ENCODE data around the gene SLC1A5. TPM values are rescaled to one million over a fixed set of nuclear protein-coding genes. Genes with fewer than 3 reads are reported as not detected.

SLC1A5 gene
- total and polyA plus RNA-seq, 2 donors (not counting 1 experiment from before 2014, with no cell fraction given), result 107 to 281 TPM

- Histone ChIP-seq H3K4me1 (ENCODE audit: control insufficient read depth, extremely low read depth, insufficient read depth, low read length) (peaks cover 12% of the 10 kb centered on the region), H3K4me2 (ENCODE audit: extremely low read depth, insufficient read depth, low read length) (no peak overlapping the region), H2AFZ (ENCODE audit: low read length) (no peak overlapping the region), H3K79me2 (ENCODE audit: control insufficient read depth, insufficient read depth, low read length) (peaks cover 28% of the 10 kb centered on the region), H4K20me1 (ENCODE audit: control insufficient read depth, extremely low read depth, insufficient read depth, low read length) (no peaks in the 10 kb centered on the region), H3K27me3 (ENCODE audit: control insufficient read depth, insufficient read depth, low read length) (no peaks in the 10 kb centered on the region), H3K4me3 (replicated peaks in 1 of 4; ENCODE audit: control extremely low read depth in 1 of 4, insufficient read depth in 1 of 4, low read depth in 3 of 4, low read length in 4 of 4) (no peak overlapping the region), H3K9ac (ENCODE audit: insufficient read depth, low read length) (no peak overlapping the region), H3K27ac (ENCODE audit: insufficient read depth, low read length) (no peak overlapping the region), H3K9me3 (ENCODE audit: control insufficient read depth, insufficient read depth, low read depth, low read length) (no peaks in the 10 kb centered on the region), H3K36me3 (ENCODE audit: control insufficient read depth, insufficient read depth, low read length) (peaks cover 62% of the 10 kb centered on the region)
- TF ChIP-seq CTCF (conservative IDR thresholded peaks at IDR 0.05 in 1 of 2, IDR thresholded peaks at IDR 0.05 in 1 of 2; ENCODE audit: low read depth in 1 of 2, low read length in 2 of 2) (no peak), EZH2 (IDR thresholded peaks at IDR 0.05; ENCODE audit: low read length, missing control alignments) (no peak)
- no peak for DNase-seq (ENCODE audit: low read depth in 2 of 2)
Observed at GRCh38 chr19:46728208-46728607, 60.2 kb downstream of the SLC1A5 start.

GRCh38 chr19:46727757-46728156, 60.6 kb downstream of the SLC1A5 start:
- Histone ChIP-seq H4K20me1 (ENCODE audit: control insufficient read depth, extremely low read depth, insufficient read depth, low read length) (no peaks in the 10 kb centered on the region), H3K27me3 (ENCODE audit: control insufficient read depth, insufficient read depth, low read length) (no peaks in the 10 kb centered on the region), H3K9ac (ENCODE audit: insufficient read depth, low read length) (no peak overlapping the region), H2AFZ (ENCODE audit: low read length) (no peak overlapping the region), H3K4me2 (ENCODE audit: extremely low read depth, insufficient read depth, low read length) (no peak overlapping the region), H3K4me3 (replicated peaks in 1 of 4; ENCODE audit: control extremely low read depth in 1 of 4, insufficient read depth in 1 of 4, low read depth in 3 of 4, low read length in 4 of 4) (no peak overlapping the region), H3K27ac (ENCODE audit: insufficient read depth, low read length) (no peak overlapping the region), H3K36me3 (ENCODE audit: control insufficient read depth, insufficient read depth, low read length) (peaks cover 59% of the 10 kb centered on the region), H3K9me3 (ENCODE audit: control insufficient read depth, insufficient read depth, low read depth, low read length) (no peaks in the 10 kb centered on the region), H3K79me2 (ENCODE audit: control insufficient read depth, insufficient read depth, low read length) (peaks cover 24% of the 10 kb centered on the region), H3K4me1 (ENCODE audit: control insufficient read depth, extremely low read depth, insufficient read depth, low read length) (peaks cover 12% of the 10 kb centered on the region)
- no peak for TF ChIP-seq EZH2 (IDR thresholded peaks at IDR 0.05; ENCODE audit: low read length, missing control alignments)
- TF ChIP-seq CTCF (conservative IDR thresholded peaks at IDR 0.05 in 1 of 2, IDR thresholded peaks at IDR 0.05 in 1 of 2; ENCODE audit: low read depth in 1 of 2, low read length in 2 of 2), result no peak
- no peak for DNase-seq (ENCODE audit: low read depth in 2 of 2)

DNA sequence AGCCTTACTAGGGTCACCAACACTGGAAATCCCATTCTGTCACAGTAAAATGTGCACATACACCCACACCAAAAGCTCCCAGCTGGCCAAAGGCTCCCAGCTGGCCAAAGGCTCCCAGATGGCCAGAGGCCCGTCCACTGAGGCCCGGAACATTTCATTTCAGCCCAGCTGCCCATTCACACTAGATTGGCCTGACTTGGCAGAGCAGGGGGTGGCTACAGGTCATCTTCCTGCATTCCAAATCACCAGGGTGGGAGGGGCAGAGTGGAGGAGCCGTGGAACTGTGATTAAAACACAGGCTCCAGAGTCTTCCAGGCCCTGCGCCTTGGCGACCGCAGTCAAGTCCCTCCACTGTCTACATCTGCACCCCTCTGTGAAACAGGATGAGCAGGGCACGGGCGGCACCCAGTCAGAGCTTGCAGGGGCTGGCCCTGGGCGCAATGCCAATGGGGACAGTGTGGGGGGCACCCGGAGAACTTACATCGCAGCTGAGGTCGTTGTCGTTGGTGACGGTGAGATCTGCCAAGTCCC, 61.4 kb downstream of the SLC1A5 start:
- peaks cover 12% of the 10 kb centered on the region for H3K4me1 ChIP-seq (ENCODE audit: control insufficient read depth, extremely low read depth, insufficient read depth, low read length)
- no peaks in the 10 kb centered on the region for H3K27me3 ChIP-seq (ENCODE audit: control insufficient read depth, insufficient read depth, low read length)
- peaks cover 57% of the 10 kb centered on the region for H3K36me3 ChIP-seq (ENCODE audit: control insufficient read depth, insufficient read depth, low read length)
- H4K20me1 ChIP-seq (ENCODE audit: control insufficient read depth, extremely low read depth, insufficient read depth, low read length), result no peaks in the 10 kb centered on the region
- no peak overlapping the region for H3K4me2 ChIP-seq (ENCODE audit: extremely low read depth, insufficient read depth, low read length)
- no peak overlapping the region for H3K9ac ChIP-seq (ENCODE audit: insufficient read depth, low read length)
- no peaks in the 10 kb centered on the region for H3K9me3 ChIP-seq (ENCODE audit: control insufficient read depth, insufficient read depth, low read depth, low read length)
- peaks cover 18% of the 10 kb centered on the region for H3K79me2 ChIP-seq (ENCODE audit: control insufficient read depth, insufficient read depth, low read length)
- no peak for DNase-seq (ENCODE audit: low read depth in 2 of 2)
- H2AFZ ChIP-seq (ENCODE audit: low read length), result no peak overlapping the region
- H3K4me3 ChIP-seq (replicated peaks in 1 of 4; ENCODE audit: control extremely low read depth in 1 of 4, insufficient read depth in 1 of 4, low read depth in 3 of 4, low read length in 4 of 4), result no peak overlapping the region
- no peak overlapping the region for H3K27ac ChIP-seq (ENCODE audit: insufficient read depth, low read length)
- TF ChIP-seq CTCF (conservative IDR thresholded peaks at IDR 0.05 in 1 of 2, IDR thresholded peaks at IDR 0.05 in 1 of 2; ENCODE audit: low read depth in 1 of 2, low read length in 2 of 2), result no peak
- no peak for TF ChIP-seq EZH2 (IDR thresholded peaks at IDR 0.05; ENCODE audit: low read length, missing control alignments)
